Measurements from ENCODE around the gene MTRF1.

- no peak for TF ChIP-seq CTCF (IDR thresholded peaks at IDR 0.05)
- TF ChIP-seq POLR2A (IDR thresholded peaks at IDR 0.05) = no peak
These were observed at the start of gene MTRF1 for GRCh38 chr13:41263261-41263971.

Measured in suprapubic skin (tissue), 3 donors.